GM19438 (cell line): Measurements from ENCODE around the gene RERE.

ENCODE experiments used
- ATAC-seq: cut with Tn5 transposase; IDR thresholded peaks from one replicate; pipeline ENCODE4 v1.9.1; 2021; ENCODE audit warnings: low read depth; ENCODE audit not compliant: unreplicated experiment

RERE gene

DNA sequence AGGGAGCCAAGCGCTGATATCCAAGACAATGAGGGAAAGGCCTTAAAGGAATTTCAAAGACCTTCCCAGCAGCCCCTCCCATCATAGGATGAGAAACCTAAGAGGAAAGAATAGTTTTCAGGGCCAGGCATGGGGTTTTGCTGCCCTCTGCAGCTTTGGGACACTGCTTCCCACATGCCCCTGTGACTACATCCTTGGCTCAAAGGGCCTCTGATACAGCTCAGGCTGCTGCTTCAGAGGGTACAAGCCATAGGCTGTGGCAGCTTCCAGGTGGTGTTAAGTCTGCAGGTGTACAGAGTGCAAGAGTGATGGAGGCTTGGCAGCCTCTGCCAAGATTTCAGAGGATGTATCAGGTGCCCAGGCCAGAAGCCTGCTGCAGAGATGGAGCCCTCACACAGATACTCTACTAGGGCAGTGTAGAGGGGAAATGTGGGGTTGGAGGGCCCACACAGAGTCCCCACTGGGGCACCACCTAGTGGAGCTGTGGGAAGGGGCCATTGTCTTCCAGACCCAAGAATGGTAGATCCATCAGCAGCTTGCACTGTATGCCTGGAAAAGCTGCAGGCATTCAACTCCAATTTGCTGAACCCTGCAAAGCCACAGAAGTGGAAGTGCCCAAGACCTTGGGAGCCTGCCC lies 373.8 kb downstream of the RERE start:
- no peak for ATAC-seq

DNA sequence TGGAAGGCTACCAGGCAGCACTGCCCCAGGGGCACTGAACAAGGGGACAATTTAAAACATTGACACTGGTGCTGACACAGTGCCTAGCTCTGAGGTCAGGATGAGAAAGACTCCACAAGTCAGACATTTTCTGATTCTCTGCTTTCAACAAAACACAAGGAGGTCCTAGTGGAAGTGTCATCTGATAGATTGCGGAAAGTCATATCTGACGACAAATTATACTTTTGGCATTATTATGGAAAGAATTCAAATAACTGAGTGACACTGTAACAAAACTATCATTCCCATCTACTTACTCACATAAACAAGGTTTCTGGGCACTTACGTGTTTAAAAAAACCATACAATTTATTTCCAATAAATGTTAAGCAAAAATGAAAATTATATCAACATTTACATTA lies 376.0 kb downstream of the RERE start:
- ATAC-seq, result no peak

DNA sequence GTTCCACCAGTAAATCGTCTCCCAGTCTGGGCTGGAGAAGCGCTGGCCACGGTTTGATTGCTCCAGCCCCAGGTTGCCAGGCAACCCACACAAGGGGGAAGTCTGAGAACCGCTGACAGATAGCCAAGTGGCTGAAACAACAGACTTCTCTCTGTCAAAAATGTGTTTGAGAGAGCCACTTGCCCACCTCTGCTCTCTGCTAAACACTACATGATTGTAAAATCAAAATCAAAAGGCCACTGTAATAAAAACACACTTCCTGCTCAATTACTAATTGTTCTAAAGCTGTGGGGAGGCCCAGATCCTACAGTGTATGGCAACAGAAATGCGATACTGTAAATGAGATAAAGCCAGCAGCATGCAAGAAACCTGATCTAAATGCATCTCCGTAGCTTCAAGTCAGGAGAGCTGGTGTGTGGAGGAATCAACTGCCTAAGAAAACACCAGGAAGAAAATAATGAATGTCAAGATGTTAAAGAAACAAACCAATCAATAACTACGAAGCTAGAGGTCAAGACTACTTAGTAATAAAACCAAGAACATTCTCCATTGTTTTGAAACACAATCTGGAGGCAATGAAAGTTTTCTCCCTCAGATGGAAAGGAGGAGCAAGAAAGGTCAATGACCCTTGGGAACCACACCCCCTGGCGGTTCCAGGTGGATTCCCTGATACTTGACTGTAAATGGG lies 378.3 kb downstream of the RERE start:
- ATAC-seq, result no peak

DNA sequence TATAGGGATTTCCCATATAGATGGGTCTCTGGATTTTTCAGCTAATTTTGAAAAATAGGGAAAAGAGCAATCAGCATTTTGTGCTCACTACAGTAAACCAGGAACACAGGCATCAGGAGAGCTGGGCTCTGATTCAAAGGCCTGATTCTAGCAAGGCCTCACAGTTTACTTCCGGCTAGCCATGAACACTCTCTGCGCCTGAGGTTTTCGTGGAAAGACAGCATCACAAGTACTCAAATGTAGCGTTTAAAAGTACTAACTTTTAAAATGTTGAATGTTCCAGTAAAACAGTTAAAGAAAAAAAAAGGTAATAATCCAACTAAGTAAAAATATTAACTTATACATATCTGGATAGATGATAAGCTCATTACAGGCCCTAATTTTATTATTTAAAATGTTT lies 379.0 kb downstream of the RERE start:
- no peak for ATAC-seq

DNA sequence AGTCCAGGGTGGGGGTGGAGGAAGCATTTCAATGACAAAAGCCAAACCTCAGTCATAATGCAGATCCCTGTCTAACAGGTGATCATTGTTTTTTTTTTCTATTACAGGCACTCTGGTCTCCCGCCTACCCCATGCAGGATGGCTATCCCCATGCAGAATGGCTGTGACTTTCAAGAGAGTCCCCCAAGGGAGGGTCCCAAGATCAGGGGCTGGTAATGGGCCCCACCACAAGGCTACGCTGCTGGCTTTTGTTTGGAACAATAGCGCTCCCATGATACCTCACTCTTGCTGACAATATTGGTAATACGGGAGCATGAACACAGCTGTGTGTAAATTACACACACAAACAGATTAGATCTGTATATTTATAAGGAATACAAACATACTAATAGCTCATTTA lies 380.1 kb downstream of the RERE start:
- ATAC-seq, result no peak

DNA sequence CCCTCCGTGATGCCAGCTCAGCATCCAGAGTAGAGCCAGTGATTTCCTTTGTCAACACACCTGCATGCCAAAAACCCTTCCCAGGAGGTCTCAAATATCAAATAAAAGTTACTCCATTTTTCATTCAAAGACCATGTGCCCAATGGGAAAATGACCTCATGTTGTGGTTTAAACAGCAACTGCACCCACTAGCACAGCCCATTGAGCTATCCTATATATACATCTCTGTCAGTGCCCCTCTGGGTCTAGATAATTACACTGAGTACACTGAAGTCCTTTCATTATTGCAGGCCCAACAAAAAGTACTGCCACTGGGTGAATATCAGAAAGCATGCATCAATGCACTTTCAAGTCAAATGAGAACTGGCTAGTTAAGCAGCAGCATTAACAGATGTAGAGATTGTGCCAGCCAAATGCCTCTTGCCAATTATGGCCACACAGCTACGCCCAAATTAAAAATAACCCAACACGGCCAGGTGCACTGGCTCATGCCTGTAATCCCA lies 381.8 kb downstream of the RERE start:
- ATAC-seq, result no peak

DNA sequence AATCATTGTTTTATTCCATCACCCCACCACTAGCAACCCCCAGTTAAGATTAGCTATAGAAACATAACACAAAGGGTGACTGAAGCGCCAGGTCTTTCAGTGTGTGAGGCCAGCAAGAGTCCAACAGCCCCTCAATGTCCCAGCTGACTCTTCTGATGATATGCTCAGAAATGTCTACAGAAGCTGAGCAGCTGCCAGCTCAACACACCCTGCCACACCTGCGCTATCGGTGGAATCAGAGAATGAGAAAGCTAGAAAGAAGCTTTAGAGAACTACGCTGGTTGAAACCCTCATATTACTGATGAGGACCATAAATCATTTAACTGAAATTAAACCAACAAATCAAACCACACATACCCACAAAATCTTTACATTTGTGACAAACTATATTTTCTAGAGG lies 383.3 kb downstream of the RERE start:
- ATAC-seq, result no peak

DNA sequence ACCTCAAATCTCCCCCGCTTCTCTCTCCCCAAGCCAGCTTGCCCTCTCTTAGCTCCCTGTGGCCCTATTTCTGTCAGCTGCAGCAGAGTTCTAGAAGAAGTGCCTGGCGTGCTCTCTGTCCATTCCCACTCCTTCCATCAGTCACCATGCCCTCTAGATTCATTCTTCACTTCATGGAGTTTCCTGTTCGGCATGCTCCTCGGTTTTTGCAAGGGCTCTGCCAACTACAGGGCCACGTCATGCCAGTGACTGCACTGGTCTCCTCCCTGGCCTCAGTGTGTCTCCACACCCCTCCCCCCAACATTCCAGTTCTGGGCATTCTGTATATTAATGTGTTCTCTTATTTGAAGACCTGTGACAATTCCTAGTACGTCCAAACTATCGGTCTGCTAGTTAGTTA lies 385.7 kb downstream of the RERE start:
- ATAC-seq, result no peak

DNA sequence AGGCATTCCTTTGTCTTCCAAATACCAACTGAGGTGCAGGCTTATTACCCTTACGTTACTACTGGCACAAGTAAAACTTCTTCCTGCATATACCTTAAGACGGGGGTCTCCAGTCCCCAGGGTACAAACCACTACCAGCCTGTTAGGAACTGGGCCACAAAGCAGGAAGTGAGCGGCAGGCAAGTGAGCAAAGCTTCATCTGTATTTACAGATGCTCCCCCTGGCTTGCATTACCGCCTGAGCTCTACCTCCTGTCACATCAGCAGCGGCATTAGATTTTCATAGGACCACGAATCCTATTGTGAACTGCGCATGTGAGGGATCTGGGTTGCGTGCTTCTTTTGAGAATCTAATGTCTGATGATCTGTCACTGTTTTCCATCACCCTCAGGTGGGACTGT lies 386.4 kb downstream of the RERE start:
- ATAC-seq, result no peak

DNA sequence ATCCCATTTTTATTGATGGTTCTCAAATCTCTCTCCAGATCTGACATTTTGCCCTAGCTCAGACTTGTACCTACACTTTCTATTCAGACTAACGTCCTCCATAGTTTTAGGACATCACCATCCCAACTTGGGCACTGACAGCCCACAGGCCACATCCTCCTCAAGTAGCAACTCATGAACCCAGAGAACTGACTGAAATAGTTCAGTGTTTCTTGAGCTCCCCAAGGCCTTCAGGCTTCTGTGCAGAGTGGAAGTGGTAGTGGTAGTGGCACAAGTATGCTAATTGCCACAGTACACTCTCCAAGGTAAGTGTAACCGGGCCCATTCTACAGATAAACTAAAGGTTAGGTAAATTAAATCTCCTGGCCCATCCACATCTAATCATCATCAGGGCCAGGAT lies 387.0 kb downstream of the RERE start:
- ATAC-seq, result no peak

DNA sequence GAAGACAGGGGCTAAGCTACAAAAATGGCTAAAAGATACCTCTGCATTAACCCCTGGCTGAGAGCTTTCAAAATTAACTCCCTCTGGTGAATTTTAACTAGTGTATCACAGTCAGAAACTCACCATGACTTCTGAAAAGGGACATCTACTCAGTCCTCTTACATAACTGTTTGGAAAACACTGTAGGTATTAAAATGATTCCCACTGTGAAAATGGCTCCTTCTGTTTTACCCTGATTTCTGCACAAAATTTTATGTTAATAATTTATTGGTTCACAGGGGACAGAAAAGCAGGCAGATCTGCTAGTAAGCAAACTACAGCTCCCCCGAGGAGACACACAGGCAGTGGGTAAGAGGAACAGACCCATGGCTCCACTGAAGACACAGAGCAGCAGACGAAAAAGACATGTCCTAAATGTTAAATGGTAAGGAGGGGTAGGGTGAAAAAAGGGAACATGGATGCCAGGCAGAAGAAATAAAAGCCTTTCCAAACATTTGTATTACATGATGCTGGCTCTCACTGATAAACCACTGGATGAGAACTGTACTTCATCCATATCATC lies 387.8 kb downstream of the RERE start:
- ATAC-seq, result no peak

DNA sequence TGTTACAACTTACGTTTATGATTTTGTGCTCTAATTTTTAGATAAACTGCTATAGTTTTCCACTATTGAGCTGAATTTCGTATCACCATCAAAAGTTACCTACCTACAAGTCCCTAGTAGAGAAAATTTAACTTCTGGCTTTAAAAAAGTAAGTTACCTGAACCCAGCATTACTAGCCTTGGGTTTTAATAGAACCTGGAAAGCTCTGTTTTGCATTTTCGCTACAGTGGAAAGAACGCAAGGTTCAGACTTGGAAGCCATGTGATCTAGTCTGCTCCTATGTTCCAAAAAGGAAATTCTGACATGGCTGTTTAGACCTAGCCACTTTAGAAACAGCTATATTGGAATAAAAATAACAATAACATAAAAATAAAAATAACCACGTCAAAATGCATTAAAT lies 389.0 kb downstream of the RERE start:
- ATAC-seq, result no peak

DNA sequence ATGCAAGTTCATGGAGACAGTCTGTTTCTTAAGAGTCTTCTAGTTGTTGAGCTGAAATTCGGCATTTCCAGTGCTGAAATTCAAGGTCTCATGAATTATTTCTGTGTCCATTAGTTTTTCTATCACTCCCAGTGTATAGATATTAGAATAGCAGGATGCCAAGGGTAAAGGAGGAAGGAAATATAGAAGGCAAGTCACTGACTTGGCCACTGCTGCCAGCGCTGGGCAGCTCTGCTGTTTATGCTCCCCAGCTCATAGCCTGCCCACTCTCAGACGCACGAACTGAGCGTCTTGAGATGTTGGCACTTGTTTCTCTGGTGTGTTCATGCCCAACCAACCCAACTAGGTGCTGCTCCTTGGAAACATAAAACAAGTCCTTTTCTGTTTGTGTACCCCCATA lies 389.5 kb downstream of the RERE start:
- ATAC-seq, result no peak

DNA sequence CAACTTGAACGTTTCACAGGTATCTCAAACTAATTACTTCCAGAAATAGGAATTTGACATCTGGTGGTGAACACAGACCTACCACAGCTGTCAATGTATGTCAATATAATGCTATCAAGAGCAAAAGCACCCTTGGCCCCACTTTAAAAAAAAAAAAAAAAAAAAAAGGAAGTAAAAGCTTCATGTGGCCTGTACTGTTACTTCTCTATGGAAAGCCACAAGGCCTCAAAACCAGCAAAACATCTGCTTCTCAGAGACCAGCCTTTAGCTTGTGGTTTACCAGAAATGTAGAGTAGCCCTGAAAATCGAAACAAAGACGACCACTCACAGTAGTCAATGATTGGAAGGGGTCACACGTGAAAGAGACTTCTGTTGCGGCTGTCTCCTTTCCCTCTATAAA lies 389.9 kb downstream of the RERE start:
- peak; percentile 53 for ATAC-seq

DNA sequence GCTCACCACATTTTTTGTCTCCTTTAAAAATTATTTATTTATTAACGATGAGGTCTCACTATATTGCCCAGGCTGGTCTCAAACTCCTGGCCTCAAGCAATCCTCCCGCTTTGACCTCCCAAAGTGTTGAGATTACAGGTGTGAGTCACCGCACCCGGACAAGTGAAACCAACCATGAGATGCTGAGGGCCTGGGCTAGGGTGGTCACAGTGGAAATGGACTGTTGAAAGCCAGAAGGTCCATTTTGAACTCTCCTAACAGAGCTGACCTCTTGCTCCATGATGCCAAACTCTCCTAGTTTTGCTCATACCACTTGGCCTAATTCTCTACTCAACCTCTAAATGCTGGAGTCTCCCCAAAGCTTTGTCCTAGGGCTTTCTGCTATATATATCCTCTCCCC lies 390.4 kb downstream of the RERE start:
- ATAC-seq, result no peak

DNA sequence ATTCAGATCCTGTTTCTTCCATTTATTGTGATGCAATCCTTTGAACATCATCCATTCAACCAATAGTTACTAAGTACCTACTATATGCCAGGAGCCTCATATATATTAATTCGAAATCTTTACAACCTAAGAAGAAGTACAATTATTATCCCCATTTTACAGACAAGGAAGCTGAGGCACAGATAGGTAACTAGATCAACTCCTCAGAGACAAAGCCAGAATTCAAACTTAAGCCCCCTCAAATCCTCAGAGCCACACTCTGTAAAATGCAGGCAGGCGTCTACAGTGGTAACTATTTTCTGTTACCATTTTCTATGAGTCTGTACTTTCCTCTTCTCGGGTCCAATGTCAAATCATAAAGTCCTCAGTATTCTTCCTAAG lies 391.7 kb downstream of the RERE start:
- ATAC-seq, result no peak

DNA sequence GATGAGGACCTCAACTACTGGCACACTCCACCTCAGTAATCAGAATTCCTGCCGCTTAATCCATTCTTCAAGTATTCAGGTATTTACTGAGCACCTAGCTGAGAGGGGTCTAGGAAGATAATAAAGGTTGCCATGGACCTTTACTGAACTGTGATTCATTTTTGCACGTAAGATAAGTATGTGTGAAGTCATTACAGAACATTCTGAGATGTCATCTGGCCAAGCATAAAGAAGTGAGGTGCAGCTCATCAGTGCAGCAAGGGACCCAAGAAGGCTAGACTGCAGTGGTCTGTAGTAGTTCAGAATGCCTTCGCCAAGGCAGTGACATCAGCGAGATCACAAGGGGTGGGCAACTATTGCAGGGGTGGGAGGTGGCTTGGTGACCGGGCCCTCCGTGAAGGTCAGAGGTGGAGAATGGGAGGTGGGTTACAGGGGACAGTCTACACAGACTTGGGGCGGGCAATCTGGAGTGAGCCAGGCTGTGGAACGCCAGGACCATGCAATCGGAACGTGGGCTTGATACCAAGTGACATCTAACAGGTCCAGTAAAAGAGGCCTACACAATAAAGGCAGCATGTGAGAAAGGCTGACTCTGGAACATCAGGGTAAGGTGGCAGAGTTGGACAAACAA lies 392.2 kb downstream of the RERE start:
- no peak for ATAC-seq

DNA sequence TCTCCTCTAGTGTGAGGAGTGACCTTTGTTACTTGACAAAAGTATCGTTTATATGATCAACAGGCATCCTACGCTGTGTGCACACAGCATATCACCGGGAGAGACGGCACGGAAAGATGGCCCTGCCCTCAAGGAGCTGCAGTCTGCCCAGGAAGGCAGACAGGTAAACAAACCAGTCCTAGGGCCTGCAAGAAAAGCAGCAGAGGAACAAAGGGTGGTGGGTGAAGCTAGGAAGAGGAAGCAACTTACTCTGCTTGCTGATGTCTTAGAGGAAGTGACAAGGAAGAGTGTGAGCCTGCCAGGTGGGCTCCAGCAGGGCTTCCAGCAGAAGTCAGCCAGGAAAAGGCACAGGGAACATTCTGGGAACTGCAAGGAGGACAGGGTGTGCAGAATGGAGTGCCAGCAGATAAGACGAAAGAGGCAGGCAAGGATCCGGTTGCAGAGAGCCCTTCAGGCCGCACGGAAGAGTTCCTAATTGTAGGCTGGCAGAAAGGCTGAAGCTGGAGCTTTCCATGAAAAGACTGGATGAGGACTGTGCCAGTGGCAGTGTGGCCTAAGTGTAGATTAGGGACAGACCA lies 392.8 kb downstream of the RERE start:
- ATAC-seq, result no peak

DNA sequence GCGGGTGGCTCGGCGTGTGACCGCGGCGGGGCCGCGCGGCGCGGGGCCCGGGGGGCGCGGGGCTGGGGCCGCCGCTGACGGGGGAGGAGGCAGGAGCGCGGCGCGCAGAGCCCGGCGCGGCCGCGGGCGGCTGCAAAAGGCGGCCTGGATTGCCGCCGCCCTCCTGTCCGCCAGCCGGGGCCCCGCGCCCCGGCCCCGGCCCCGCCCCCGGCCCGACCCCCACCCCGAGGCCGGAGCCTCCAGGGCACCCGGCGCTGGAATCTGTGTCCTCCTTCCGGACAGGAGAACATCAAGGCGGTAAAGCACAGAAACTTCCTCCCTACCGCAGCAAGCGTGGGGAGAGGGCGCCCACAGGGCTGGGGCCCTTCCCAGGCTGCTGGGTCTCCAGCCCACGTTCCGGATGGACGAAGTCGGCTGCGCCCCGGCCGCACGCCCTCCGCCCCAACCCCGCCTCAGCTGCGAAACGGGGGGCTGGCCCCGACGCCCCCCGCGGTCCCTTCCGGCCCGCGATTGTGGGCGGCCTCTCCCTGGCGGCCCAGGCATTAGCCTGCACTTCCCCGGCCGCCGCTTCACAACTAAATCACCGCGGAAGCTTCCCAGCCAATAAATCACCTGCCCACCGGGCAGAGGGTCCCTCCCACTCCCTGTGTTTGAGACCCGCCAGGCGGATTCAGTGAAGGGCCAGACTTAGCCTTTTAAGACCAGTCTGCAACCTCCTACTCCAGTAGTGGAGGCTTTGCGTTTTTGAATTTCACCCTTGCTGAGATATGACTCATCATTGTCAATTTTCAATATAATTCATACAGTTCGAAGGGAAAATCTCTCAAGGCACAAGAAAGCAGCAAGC lies 393.5 kb downstream of the RERE start:
- ATAC-seq, result no peak

DNA sequence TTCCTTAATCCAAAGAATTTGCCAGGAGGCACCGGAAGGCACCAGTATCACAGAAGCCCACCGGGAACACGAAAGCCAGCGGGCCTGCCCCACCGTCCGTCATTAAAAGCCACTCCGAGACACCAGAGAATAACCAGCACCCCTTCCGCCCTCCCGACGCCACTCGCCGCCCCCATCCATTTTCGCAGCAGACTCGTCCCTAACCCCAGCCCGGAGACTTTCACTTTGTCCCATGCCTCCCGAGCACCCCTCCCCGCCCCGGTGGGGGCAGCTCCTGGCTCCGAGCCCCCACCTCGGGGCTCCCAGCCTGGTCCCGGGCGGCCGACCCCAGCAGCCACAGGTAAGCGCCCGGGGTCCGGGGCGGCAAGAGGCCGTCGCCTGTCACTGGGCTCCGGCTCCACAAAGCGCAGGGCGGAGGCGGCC lies 394.2 kb downstream of the RERE start:
- ATAC-seq, result no peak
